Adrenal gland (tissue), 12 donors: ENCODE measurements around the gene BTBD7. TPM values are rescaled to one million over a fixed set of nuclear protein-coding genes. Genes with fewer than 3 reads are reported as not detected.

Experiments used
- DNase-seq, 7 donors: peaks; one replicate each; pipeline ENCODE4 v3.0.0-alpha.2; 2019 to 2020
- H3K27ac ChIP-seq, 5 donors: fragments of 200-600 bp; sonication (generic) in 4 of 5; 1 replicate in 3 of 5; 2 replicates in 2 of 5; pipeline versions ENCODE4 v1.5.1 to v1.8.0; 2016 to 2020; ENCODE audit warnings: mild to moderate bottlenecking in 1 of 5
- H3K27me3 ChIP-seq: fragments of 200-600 bp; 2 replicates; pipeline ENCODE4 v1.8.0; 2021
- H3K36me3 ChIP-seq, 2 donors: fragments of 200-600 bp; replicated peaks in 1 of 2; 1 replicate in 1 of 2; 2 replicates in 1 of 2; pipeline versions ENCODE4 v1.5.1 to v1.8.0; 2018 to 2022
- H3K4me1 ChIP-seq, 2 donors: fragments of 200-600 bp; replicated peaks in 1 of 2; 1 replicate in 1 of 2; 2 replicates in 1 of 2; pipeline versions ENCODE4 v1.5.1 to v1.8.0; 2018 to 2021
- H3K4me3 ChIP-seq, 4 donors: fragments of 200-600 bp; sonication (generic) in 3 of 4; one replicate each; pipeline ENCODE4 v1.5.1; 2016 to 2018
- H3K9me3 ChIP-seq, 3 donors: fragments of 200-600 bp; sonication (generic) in 1 of 3; replicated peaks in 1 of 3; 1 replicate in 2 of 3; 2 replicates in 1 of 3; pipeline versions ENCODE4 v1.5.1 to v1.8.0; 2016 to 2021
- POLR2A ChIP-seq, 2 donors: fragments of 450-650 bp; IDR thresholded peaks; one replicate each; pipeline ENCODE4 v1.6.1; 2017; ENCODE audit warnings: antibody characterized with exemption in 2 of 2, mild to moderate bottlenecking in 2 of 2, moderate library complexity in 1 of 2
- WGBS, 4 donors: extraction: QIAGEN DNeasy Blood & Tissue Kit in 2 of 4; methylation state at CpG; one replicate each; pipeline versions ENCODE4 v1.1.5 to v1.1.7; 2013 to 2017; 5-methylcytosine and 5-hydroxymethylcytosine counted together
- intact Hi-C, 2 donors: fragments of 100-400 bp; cut with DNase I; formaldehyde crosslinking; loops; one replicate each; pipeline versions ENCODE4 v1.14.1 to v1.15.0; 2022 to 2023
- polyA plus RNA-seq, 3 donors: library from polyadenylated mRNA; stranded (reverse); fragments of 200-250 nt in 2 of 3; fragments of 350-450 nt in 1 of 3; fragmentation: Illumina TruSeq in 1 of 3; extraction: RNeasy Lipid Tissue Mini Kit (QIAGEN cat#74804) in 1 of 3; gene quantifications; one replicate each; pipeline ENCODE4 v1.2.3, GENCODE V29; 2013 to 2014
- total RNA-seq, 9 donors: library from RNA; depleted of rRNA in 4 of 9; stranded (reverse); fragments of >200 nt in 4 of 9; fragments of 120-200 nt in 1 of 9; fragmentation: NEBNext Ultra II Directional in 1 of 9; extraction: Animal tissue kit (Norgen Biotek cat#: 25700) in 1 of 9; gene quantifications; one replicate each; pipeline versions ENCODE4 v1.1.0 to v1.2.4, GENCODE V29; 2013 to 2023
- TF ChIP-seq, protein P1 (sequence below), 6 experiments: fragments of 450-650 bp in 4 of 6; fragments of 200-600 bp in 2 of 6; sonication (generic) in 1 of 6; IDR thresholded peaks; 1 replicate in 5 of 6; 2 replicates in 1 of 6; pipeline versions ENCODE4 v1.5.1 to v1.8.0; 2016 to 2021; ENCODE audit warnings: antibody characterized with exemption in 6 of 6, mild to moderate bottlenecking in 2 of 6, moderate library complexity in 1 of 6
- donor health status: healthy with polysubstance abuse.
- donor health status: Bipolar disorder and iron deficiency.
- donor health status: DM: yes; HTN: yes; CAD: no.
- donor health status: DM: no; HTN: no; CAD: no.
- donor health status: DM: no; HTN: no; CAD: no.
- donor health status: DM: yes; HTN: yes; CAD: no.

BTBD7 gene
- total and polyA plus RNA-seq, 12 donors: 7.4 to 41.0 (median 17.4) TPM

DNA sequence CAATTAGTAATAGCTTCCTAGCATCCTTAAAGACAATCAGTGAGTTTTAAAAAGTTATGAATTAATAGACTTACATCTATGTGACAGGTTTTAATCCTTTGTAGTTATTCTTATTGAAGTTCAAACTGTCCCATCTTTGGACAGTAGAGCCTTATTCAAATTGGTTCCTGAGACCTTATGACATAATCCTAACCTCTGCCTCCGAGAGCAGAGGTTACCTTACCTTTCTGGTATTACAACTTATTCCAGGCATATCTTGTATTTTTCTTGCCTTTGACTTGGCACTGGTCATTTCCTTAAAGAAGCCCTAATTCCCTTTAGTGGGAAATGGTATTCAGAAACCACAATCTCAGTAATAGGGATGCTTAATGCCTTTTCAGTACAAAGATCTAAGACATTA is 21.8 kb downstream of the BTBD7 start:
- Histone ChIP-seq H3K4me3 (no peak overlapping the region), H3K27me3 (no peaks in the 10 kb centered on the region), H3K27ac (no peak overlapping the region), H3K4me1 (peaks cover 0 to 25% of the 10 kb centered on the region in 2 donors), H3K9me3 (no peaks in the 10 kb centered on the region), H3K36me3 (no peaks in the 10 kb centered on the region)
- no peak for TF ChIP-seq POLR2A (IDR thresholded peaks at IDR 0.05)
- TF ChIP-seq, protein P1, sequence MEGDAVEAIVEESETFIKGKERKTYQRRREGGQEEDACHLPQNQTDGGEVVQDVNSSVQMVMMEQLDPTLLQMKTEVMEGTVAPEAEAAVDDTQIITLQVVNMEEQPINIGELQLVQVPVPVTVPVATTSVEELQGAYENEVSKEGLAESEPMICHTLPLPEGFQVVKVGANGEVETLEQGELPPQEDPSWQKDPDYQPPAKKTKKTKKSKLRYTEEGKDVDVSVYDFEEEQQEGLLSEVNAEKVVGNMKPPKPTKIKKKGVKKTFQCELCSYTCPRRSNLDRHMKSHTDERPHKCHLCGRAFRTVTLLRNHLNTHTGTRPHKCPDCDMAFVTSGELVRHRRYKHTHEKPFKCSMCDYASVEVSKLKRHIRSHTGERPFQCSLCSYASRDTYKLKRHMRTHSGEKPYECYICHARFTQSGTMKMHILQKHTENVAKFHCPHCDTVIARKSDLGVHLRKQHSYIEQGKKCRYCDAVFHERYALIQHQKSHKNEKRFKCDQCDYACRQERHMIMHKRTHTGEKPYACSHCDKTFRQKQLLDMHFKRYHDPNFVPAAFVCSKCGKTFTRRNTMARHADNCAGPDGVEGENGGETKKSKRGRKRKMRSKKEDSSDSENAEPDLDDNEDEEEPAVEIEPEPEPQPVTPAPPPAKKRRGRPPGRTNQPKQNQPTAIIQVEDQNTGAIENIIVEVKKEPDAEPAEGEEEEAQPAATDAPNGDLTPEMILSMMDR (IDR thresholded peaks at IDR 0.05): no peak
- intact Hi-C loops: no loop called here
- 74 to 88% (median 82%) methylated on average over 1 of the region's 1 CpG for WGBS, 4 donors
- DNase-seq: no peak

- no peaks in the 10 kb centered on the region for H3K36me3 ChIP-seq
- H3K27me3 ChIP-seq: no peaks in the 10 kb centered on the region
- no peak for DNase-seq
- H3K9me3 ChIP-seq: no peaks in the 10 kb centered on the region
- no peak overlapping the region for H3K4me3 ChIP-seq
- TF ChIP-seq POLR2A (IDR thresholded peaks at IDR 0.05): no peak
- TF ChIP-seq, protein P1 (IDR thresholded peaks at IDR 0.05): no peak
- 76 to 91% (median 84%) methylated on average over 2 of the region's 2 CpGs for WGBS, 4 donors
- peaks cover 0 to 36% of the 10 kb centered on the region in 2 donors for H3K4me1 ChIP-seq
- no peak overlapping the region for H3K27ac ChIP-seq
- intact Hi-C loops: no loop called here
Measured at GRCh38 chr14:93309427-93309966, 23.3 kb downstream of the BTBD7 start.

DNA sequence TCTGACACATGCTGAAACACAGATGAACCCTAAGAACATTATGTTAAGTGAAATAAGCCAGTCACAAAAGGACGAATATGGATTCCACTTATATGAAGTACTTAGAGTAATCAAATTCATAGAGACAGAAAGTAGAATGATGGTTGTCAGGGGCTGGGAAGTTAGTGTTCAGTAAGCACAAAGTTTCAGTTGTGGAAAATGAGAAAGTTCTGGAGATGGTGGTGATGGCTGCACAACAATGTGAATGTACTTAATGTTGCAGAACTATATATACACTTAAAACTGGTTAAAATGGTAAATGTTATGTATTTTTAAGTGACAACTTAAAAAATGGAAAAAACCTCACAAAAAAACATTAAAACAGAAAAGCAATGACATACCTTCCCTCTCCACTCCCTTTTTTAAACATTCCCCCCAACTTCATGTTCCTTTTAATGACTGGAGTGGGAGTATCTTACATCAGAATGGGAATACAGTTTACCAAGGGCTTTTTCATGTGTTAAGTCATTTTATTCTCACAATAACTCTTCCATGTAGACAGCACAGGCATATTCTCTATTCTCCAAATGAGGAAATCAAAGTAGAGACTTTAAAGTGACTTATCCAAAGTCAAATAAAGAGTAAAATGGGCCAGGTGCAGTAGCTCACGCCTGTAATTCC is 24.0 kb downstream of the BTBD7 start:
- WGBS, 4 donors: 88 to 99% (median 93%) methylated on average over 2 of the region's 2 CpGs
- Histone ChIP-seq H3K9me3 (no peaks in the 10 kb centered on the region), H3K27me3 (no peaks in the 10 kb centered on the region), H3K36me3 (no peaks in the 10 kb centered on the region), H3K4me1 (peaks cover 3 to 43% of the 10 kb centered on the region in 2 donors), H3K27ac (no peak overlapping the region), H3K4me3 (no peak overlapping the region)
- no peak for TF ChIP-seq POLR2A (IDR thresholded peaks at IDR 0.05)
- TF ChIP-seq, protein P1 (IDR thresholded peaks at IDR 0.05): no peak
- DNase-seq: no peak
- intact Hi-C loops: no loop called here

- no peaks in the 10 kb centered on the region for H3K9me3 ChIP-seq
- H3K4me1 ChIP-seq: peaks cover 12 to 50% of the 10 kb centered on the region in 2 donors
- intact Hi-C loops: no loop called here
- H3K4me3 ChIP-seq: no peak overlapping the region
- no peak for TF ChIP-seq POLR2A (IDR thresholded peaks at IDR 0.05)
- TF ChIP-seq, protein P1 (IDR thresholded peaks at IDR 0.05): no peak
- no peak overlapping the region for H3K27ac ChIP-seq
- H3K36me3 ChIP-seq: no peaks in the 10 kb centered on the region
- DNase-seq: no peak
- no peaks in the 10 kb centered on the region for H3K27me3 ChIP-seq
Measured at GRCh38 chr14:93306812-93307211, 26.0 kb downstream of the BTBD7 start.
